Activated CD4-positive, alpha-beta memory T cell treated with anti-CD3 and anti-CD28 coated beads for 36 hours (primary cell): ENCODE measurements around the gene STPG3. TPM values are rescaled to one million over a fixed set of nuclear protein-coding genes. Genes with fewer than 3 reads are reported as not detected.
A peak's percentile ranks its signal among the peaks of the same experiment; 100 is the strongest.

Source experiments
- CTCF ChIA-PET: fragments of 350-600 bp; sonication (Branson Sonifier 250); formaldehyde crosslinking; loops from one replicate; lab custom pipeline; 2021; ENCODE audit warnings: antibody characterized with exemption, inconsistent platforms; lab: Charles Lee
- POLR2A ChIA-PET: fragments of 350-600 bp; sonication (Branson Sonifier 250); formaldehyde crosslinking; loops from one replicate; lab custom pipeline; 2021; ENCODE audit warnings: antibody characterized with exemption; lab: Charles Lee
- DNase-seq: peaks from one replicate; pipeline ENCODE4 v3.0.0-alpha.2; 2020
- H3K27ac Mint-ChIP-seq: one replicate; pipeline ENCODE4 v1.8.0; 2021; ENCODE audit warnings: mixed read lengths
- H3K27me3 Mint-ChIP-seq: one replicate; pipeline ENCODE4 v1.8.0; 2021; ENCODE audit warnings: mixed read lengths
- H3K36me3 Mint-ChIP-seq: one replicate; pipeline ENCODE4 v1.8.0; 2021; ENCODE audit warnings: mixed read lengths
- H3K4me1 Mint-ChIP-seq: one replicate; pipeline ENCODE4 v1.8.0; 2021; ENCODE audit warnings: low read depth, mixed read lengths
- H3K4me3 Mint-ChIP-seq: one replicate; pipeline ENCODE4 v1.8.0; 2021; ENCODE audit warnings: mild to moderate bottlenecking, mixed read lengths
- H3K9me3 Mint-ChIP-seq: one replicate; pipeline ENCODE4 v1.8.0; 2021; ENCODE audit warnings: mixed read lengths
- intact Hi-C: fragments of 100-400 bp; cut with micrococcal nuclease; formaldehyde crosslinking; loops from one replicate; pipeline ENCODE4 v1.15.1; 2023
- total RNA-seq, 2 experiments: library from RNA; stranded (reverse); gene quantifications; one replicate each; pipeline ENCODE4 v1.2.3, GENCODE V29; 2021

STPG3 gene
- not detected for total RNA-seq

DNA sequence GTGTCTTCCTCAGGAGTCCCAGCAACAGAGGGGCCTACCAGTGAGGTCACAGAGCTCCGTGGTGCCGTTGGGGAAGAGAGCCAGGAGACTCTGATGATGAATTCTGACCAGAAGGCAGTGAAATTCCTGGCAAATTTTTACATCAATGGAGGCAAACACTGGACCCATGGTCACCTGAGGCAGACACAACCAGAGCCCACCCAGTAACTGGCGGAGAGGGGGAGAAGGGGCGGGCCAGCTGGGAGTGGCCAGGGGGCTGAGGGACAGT, at the start of gene STPG3:
Gene STPG3, plus strand, starts transcription at position 93 of the 268 bp plus-strand sequence. Its CDS starts 1 bp downstream, at position 94.
- ChIA-PET CTCF (no interaction called here), POLR2A (interaction anchor here (2.5 kb wide), 1 partner anchor 10 kb away, joined by 13 read pairs; the partner anchor contains the start of gene TUBB4B)
- no peak for DNase-seq
- intact Hi-C loops: no loop called here
- no peaks in the 10 kb centered on the region for H3K9me3 Mint-ChIP-seq
- H3K4me3 Mint-ChIP-seq: no peak within 1 kb of the TSS
- H3K27me3 Mint-ChIP-seq: no peaks in the 10 kb centered on the region
- peaks cover 10% of the 10 kb centered on the region for H3K4me1 Mint-ChIP-seq
- H3K36me3 Mint-ChIP-seq: peaks cover 2% of the 10 kb centered on the region
- no peak within 1 kb of the TSS for H3K27ac Mint-ChIP-seq

- Mint-ChIP-seq H3K4me3 (no peak overlapping the region), H3K36me3 (peaks cover 13% of the 10 kb centered on the region), H3K27me3 (no peaks in the 10 kb centered on the region), H3K4me1 (peaks cover 44% of the 10 kb centered on the region), H3K27ac (no peak overlapping the region), H3K9me3 (no peaks in the 10 kb centered on the region)
- intact Hi-C loops: loop anchor here (10.0 kb wide), 1 partner anchor 318 kb away; the partner anchor contains the start of gene TRAF2
- ChIA-PET POLR2A (no interaction called here), CTCF (interaction anchor here (0.6 kb wide), 1 partner anchor 83 kb away, joined by 3 read pairs; no protein-coding TSS in a partner anchor)
- DNase-seq: no peak
Measured at GRCh38 chr9:137202966-137203365, 48.1 kb upstream of the STPG3 start.

GRCh38 chr9:137204731-137205125, 46.4 kb upstream of the STPG3 start:
- CTCF ChIA-PET: interaction anchor here (0.7 to 2.8 kb wide), 7 partner anchors 16 to 725 kb away, joined by 3 to 15 read pairs (median 8); partner anchors contain the start of genes ANAPC2, MAN1B1, RNF224 and SSNA1
- DNase-seq: no peak
- Mint-ChIP-seq H3K9me3 (no peaks in the 10 kb centered on the region), H3K27me3 (no peaks in the 10 kb centered on the region), H3K27ac (peak overlapping the region; percentile 88), H3K36me3 (peaks cover 18% of the 10 kb centered on the region), H3K4me1 (peaks cover 43% of the 10 kb centered on the region), H3K4me3 (peak overlapping the region; percentile 92)
- POLR2A ChIA-PET: interaction anchor here (0.6 to 3.1 kb wide), 8 partner anchors 12 to 119 kb away, joined by 3 to 10 read pairs (median 5); partner anchors contain the start of genes ANAPC2, MAN1B1, SSNA1 and TUBB4B
- intact Hi-C loops: loop anchor here (1.0 to 10.0 kb wide), 3 partner anchors 16 to 320 kb away; partner anchors contain the start of genes ANAPC2, SSNA1 and TRAF2

GRCh38 chr9:137205126-137206069, 45.7 kb upstream of the STPG3 start, which contains the start of the genes NDOR1 and TMEM203:
NDOR1 (plus strand) TSS chr9:137205700; CDS start chr9:137205778, 78 bp downstream.
TMEM203 (minus strand) TSS chr9:137205648; CDS start chr9:137205414, 234 bp downstream.
- Mint-ChIP-seq H3K4me1 (peaks cover 43% of the 10 kb centered on the region), H3K9me3 (no peaks in the 10 kb centered on the region), H3K27ac (peak within 1 kb of the TSS; percentile 88), H3K27me3 (no peaks in the 10 kb centered on the region), H3K36me3 (peaks cover 18% of the 10 kb centered on the region), H3K4me3 (peak within 1 kb of the TSS; percentile 92)
- ChIA-PET CTCF (interaction anchor here (0.7 to 2.8 kb wide), 7 partner anchors 17 to 724 kb away, joined by 3 to 15 read pairs (median 8); partner anchors contain the start of genes ANAPC2, MAN1B1, RNF224 and SSNA1), POLR2A (interaction anchor here (0.6 to 3.1 kb wide), 9 partner anchors 11 to 119 kb away, joined by 3 to 10 read pairs (median 4); partner anchors contain the start of genes ANAPC2, MAN1B1, SSNA1 and TUBB4B)
- intact Hi-C loops: loop anchor here (1.0 to 10.0 kb wide), 3 partner anchors 17 to 321 kb away; partner anchors contain the start of genes ANAPC2, SSNA1 and TRAF2
- DNase-seq: peak; percentile 96

DNA sequence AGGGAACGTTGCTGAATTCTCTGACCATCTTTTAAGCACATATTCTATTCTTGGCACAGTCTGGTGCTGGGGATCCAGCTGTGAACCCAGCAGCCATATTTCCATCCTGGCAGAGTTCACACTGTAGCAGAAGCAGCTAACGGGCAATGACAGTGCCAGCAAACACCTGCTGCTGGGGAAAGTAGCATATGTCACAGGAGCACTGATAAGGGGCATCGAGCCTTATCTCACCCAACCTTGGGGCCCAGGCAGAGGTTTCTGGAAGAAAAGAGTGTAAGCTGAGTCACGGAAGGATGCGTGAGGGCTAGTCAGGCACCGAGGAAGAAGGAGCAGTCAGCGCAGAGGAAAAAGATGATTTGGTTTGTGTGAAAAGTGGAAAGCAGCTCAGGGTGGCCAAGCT, 44.5 kb upstream of the STPG3 start:
- intact Hi-C loops: loop anchor here (10.0 kb wide), 1 partner anchor 322 kb away; the partner anchor contains the start of gene TRAF2
- DNase-seq: no peak
- H3K9me3 Mint-ChIP-seq: no peaks in the 10 kb centered on the region
- peak overlapping the region; percentile 92 for H3K4me3 Mint-ChIP-seq
- ChIA-PET CTCF (interaction anchor here (0.9 to 1.8 kb wide), 2 partner anchors 10 to 30 kb away, joined by 3 to 4 read pairs; no protein-coding TSS in a partner anchor), POLR2A (interaction anchor here (1.0 to 3.1 kb wide), 4 partner anchors 10 to 399 kb away, joined by 3 to 10 read pairs (median 4); partner anchors contain the start of genes ANAPC2 and SSNA1)
- H3K36me3 Mint-ChIP-seq: peaks cover 18% of the 10 kb centered on the region
- H3K4me1 Mint-ChIP-seq: peaks cover 39% of the 10 kb centered on the region
- peak overlapping the region; percentile 79 for H3K27ac Mint-ChIP-seq
- no peaks in the 10 kb centered on the region for H3K27me3 Mint-ChIP-seq

GRCh38 chr9:137211532-137211931, 39.6 kb upstream of the STPG3 start:
- Mint-ChIP-seq H3K4me3 (no peak overlapping the region), H3K27ac (no peak overlapping the region), H3K4me1 (peaks cover 13% of the 10 kb centered on the region), H3K36me3 (peaks cover 15% of the 10 kb centered on the region), H3K27me3 (no peaks in the 10 kb centered on the region), H3K9me3 (no peaks in the 10 kb centered on the region)
- ChIA-PET POLR2A (no interaction called here), CTCF (no interaction called here)
- no peak for DNase-seq
- intact Hi-C loops: no loop called here

GRCh38 chr9:137212520-137212919, 38.6 kb upstream of the STPG3 start:
- Mint-ChIP-seq H3K36me3 (peaks cover 9% of the 10 kb centered on the region), H3K27ac (no peak overlapping the region), H3K4me3 (no peak overlapping the region), H3K9me3 (no peaks in the 10 kb centered on the region), H3K4me1 (peaks cover 3% of the 10 kb centered on the region), H3K27me3 (no peaks in the 10 kb centered on the region)
- no peak for DNase-seq
- intact Hi-C loops: no loop called here
- CTCF ChIA-PET: no interaction called here
- POLR2A ChIA-PET: no interaction called here

- Mint-ChIP-seq H3K9me3 (no peaks in the 10 kb centered on the region), H3K27ac (no peak overlapping the region), H3K36me3 (peaks cover 6% of the 10 kb centered on the region), H3K27me3 (no peaks in the 10 kb centered on the region), H3K4me1 (peaks cover 2% of the 10 kb centered on the region), H3K4me3 (no peak overlapping the region)
- CTCF ChIA-PET: no interaction called here
- POLR2A ChIA-PET: interaction anchor here (0.9 kb wide), 1 partner anchor 12 kb away, joined by 3 read pairs; the partner anchor contains the start of gene TPRN
- intact Hi-C loops: no loop called here
- DNase-seq: no peak
Measured at GRCh38 chr9:137213160-137214060, 37.7 kb upstream of the STPG3 start.

DNA sequence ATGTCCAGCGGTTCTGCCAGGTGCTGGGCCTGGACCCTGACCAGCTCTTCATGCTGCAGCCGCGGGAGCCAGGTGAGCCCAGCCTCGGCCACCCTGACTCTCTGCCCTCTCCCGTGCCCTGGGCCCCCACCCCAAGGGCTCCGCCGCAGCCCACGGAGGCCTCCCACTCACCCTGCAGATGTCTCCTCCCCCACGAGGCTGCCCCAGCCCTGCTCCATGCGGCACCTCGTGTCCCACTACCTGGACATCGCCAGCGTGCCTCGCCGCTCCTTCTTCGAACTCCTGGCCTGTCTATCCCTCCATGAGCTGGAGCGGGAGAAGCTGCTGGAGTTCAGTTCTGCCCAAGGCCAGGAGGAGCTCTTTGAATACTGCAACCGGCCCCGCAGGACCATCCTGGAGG, 36.5 kb upstream of the STPG3 start:
- no peaks in the 10 kb centered on the region for H3K9me3 Mint-ChIP-seq
- intact Hi-C loops: no loop called here
- peaks cover 3% of the 10 kb centered on the region for H3K36me3 Mint-ChIP-seq
- H3K4me1 Mint-ChIP-seq: no peaks in the 10 kb centered on the region
- no peak overlapping the region for H3K4me3 Mint-ChIP-seq
- no peak for DNase-seq
- H3K27ac Mint-ChIP-seq: no peak overlapping the region
- ChIA-PET CTCF (interaction anchor here (1.3 kb wide), 1 partner anchor 13 kb away, joined by 5 read pairs; the partner anchor contains the start of gene RNF224), POLR2A (no interaction called here)
- no peaks in the 10 kb centered on the region for H3K27me3 Mint-ChIP-seq

GRCh38 chr9:137215196-137215986, 35.7 kb upstream of the STPG3 start:
- no peak for DNase-seq
- no peaks in the 10 kb centered on the region for H3K4me1 Mint-ChIP-seq
- peaks cover 3% of the 10 kb centered on the region for H3K36me3 Mint-ChIP-seq
- no peak overlapping the region for H3K27ac Mint-ChIP-seq
- POLR2A ChIA-PET: no interaction called here
- no peaks in the 10 kb centered on the region for H3K9me3 Mint-ChIP-seq
- CTCF ChIA-PET: interaction anchor here (1.2 to 1.8 kb wide), 3 partner anchors 8 to 151 kb away, joined by 3 to 5 read pairs (median 4); partner anchors contain the start of gene RNF224
- no peak overlapping the region for H3K4me3 Mint-ChIP-seq
- intact Hi-C loops: no loop called here
- H3K27me3 Mint-ChIP-seq: no peaks in the 10 kb centered on the region
